NCI-H2029 (cell line): ENCODE measurements around the gene SORT1.

ENCODE experiments used
- DNase-seq: peaks from one replicate; lab custom pipeline; 2025; lab: John Stamatoyannopoulos, UW

SORT1 gene

DNA sequence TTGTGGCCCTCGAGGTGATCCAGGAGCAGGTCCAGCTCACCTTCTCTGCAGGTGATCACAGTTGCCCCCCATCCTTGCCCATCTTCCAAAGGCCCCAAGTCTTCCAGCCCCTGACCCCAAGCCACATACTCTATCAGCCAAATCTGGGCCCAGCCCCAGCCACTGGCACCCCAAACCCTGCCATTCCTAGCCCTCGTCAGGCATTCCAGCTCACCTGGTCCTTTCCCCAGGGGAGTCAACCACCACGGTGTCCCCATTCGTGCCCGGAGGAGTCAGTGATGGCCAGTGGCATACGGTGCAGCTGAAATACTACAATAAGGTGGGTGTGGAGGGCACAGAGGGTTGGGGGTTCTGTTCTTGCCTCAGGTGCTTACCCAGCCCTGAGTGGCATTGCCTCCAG lies 136.1 kb downstream of the SORT1 start:
- no peak for DNase-seq

DNA sequence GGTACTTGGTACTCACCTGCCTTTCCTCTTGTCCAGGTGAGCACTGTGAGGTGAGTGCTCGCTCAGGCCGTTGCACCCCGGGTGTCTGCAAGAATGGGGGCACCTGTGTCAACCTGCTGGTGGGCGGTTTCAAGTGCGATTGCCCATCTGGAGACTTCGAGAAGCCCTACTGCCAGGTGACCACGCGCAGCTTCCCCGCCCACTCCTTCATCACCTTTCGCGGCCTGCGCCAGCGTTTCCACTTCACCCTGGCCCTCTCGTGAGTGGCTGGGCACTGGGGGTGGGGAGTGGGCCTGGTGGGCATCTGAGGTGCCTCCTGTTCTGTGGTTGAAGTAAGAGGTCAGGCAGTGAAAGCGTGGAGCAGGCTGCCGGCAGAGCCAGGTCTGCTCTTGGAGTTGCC lies 136.7 kb downstream of the SORT1 start:
- DNase-seq = no peak

DNA sequence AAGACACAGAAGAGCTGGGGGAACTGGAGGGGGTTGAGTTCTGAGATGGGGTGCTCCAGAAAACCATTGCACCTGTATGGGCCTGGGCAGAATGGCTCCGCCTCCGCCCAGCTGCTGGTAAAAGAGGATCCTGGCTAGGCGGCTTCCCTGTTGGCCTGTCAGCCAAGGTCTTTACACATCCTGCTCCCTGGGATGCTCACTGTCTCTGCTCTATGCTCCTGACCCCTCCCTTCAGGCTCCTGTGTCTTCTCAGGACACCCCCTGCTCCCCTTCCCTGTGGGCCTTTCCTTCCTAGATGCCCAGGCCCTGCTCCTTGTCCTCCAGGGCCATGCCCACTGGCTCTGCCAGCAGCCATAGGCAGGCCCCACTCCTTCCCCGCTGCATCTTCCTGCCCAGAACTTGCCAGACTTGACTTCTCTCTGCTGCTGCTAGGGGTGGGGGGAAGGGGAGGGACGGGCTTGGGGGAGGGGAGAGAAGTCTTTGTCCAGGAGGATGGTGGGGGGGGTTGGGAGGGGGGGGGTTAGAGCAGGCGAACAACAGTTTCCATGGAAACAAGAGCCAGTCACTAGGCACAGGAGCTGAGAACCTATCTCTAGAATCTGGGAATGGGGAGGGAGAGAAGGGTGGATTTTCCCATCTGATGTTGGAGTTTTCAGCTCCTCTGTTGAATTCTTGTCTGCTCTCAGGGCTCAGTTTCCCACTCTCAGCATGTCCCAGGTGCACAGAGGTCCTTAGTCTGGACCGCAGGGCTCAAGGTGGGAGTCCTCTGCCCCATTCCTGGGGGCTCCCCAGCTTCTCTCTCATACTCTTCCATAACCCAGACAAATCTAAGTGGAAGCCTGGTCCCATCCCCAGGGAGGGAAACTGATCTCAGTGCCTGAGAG lies 137.8 kb downstream of the SORT1 start:
- no peak for DNase-seq
